ENCODE measurements around the gene STIM2.
"Not testable (repeated sequence)": the region's sequence is repeated elsewhere in the genome, so short reads cannot be mapped to it uniquely, and the experiment has no call there.

The STIM2 gene

GRCh38 chr4:26955241-26955640 is 94.6 kb downstream of the STIM2 start:
- DNase-seq (ENCODE audit: low spot score) = no peak

- no peak for DNase-seq (ENCODE audit: low spot score)
These were observed 98.4 kb downstream of the STIM2 start for GRCh38 chr4:26958925-26959653.

GRCh38 chr4:26959654-26960047 is 99.0 kb downstream of the STIM2 start:
- no peak for DNase-seq (ENCODE audit: low spot score)

- no peak for DNase-seq (ENCODE audit: low spot score)
These were observed 102.1 kb downstream of the STIM2 start for GRCh38 chr4:26962720-26963119.

- DNase-seq (ENCODE audit: low spot score) = no peak
These were observed 103.9 kb downstream of the STIM2 start for GRCh38 chr4:26964512-26964911.

GRCh38 chr4:26964994-26965393 is 104.4 kb downstream of the STIM2 start:
- no peak for DNase-seq (ENCODE audit: low spot score)

DNA sequence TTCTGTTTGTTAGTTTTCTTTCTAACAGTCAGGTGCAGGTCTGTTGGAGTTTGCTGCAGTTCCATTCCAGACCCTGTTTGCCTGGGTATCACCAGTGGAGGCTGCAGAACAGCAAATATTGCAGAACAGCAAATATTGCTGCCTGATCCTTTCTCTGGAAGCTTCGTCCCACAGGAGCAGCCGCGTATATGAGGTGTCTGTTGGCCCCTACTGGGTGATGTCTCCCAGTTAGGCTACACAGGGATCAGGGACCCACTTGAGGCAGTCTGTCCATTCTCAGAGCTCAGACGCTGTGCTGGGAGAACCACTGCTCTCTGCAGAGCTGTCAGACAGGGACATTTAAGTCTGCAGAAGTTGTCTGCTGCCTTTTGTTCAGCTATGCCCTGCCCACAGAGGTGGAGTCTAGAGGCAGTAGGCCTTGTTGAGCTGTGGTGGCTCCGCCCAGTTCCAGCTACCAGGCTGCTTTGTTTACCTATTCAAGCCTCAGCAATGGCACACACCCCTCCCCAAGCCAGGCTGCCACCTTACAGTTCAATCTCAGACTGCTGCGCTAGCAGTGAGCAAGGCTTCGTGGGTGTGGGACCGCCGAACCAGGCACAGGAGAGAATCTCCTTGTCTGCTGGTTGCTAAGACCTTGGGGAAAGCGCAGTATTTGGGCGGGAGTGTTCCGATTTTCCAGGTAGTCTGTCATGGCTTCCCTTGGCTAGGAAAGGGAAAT is 115.0 kb downstream of the STIM2 start:
- not testable (repeated sequence) for DNase-seq (ENCODE audit: low spot score)

DNA sequence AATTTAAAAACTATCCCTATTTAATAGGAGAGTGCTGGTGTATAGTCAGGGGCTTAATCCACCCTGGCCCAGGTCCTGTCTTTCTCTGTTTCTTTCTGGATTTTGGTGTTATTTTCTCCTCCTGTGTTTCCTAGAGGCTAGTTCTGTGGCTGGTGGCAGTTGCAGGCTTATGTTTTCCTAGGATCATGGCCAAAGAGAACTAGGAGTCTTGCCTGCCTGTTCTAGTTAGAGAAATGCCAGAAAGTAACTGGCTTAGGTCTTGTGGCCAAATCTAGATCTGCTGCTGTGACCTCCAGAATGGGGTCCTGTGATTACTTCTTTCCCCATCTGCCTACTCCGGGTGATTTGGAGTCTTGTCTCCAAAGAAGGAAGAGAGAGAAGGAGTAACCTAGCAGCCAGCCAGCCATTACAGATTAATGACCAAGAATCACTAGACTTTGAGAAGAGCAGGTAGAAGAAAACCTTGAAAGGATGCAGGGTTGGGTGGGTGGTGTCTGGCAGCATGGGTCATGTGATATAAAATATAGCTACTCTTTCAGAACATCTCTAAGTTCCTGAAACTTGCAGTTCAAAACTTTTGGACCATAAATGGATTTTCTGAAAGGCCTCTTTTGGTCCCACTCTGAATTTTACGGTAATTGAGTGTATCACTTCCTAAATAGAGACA is 117.9 kb downstream of the STIM2 start:
- no peak for DNase-seq (ENCODE audit: low spot score)

DNA sequence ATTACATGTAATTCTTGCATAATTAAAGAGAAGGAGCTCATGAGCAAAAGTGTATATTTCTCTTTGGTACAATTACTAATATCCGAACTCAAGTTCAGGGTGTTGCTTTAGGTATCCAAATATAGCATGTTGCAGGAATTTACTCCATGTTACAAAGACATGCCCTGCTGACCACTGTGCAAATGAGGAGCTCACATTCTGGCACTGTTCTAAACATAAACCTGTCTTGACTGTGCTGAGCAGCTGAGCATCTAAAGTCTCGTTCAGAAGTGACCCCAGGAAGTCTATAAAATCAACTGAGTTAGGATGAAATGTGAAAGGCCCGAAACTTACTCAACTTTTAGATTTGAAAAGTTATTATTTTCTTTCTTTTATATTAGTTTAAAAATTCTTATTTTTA is 124.3 kb downstream of the STIM2 start:
- DNase-seq (ENCODE audit: low spot score) = no peak

GRCh38 chr4:26985873-26986272 is 125.2 kb downstream of the STIM2 start:
- no peak for DNase-seq (ENCODE audit: low spot score)

DNA sequence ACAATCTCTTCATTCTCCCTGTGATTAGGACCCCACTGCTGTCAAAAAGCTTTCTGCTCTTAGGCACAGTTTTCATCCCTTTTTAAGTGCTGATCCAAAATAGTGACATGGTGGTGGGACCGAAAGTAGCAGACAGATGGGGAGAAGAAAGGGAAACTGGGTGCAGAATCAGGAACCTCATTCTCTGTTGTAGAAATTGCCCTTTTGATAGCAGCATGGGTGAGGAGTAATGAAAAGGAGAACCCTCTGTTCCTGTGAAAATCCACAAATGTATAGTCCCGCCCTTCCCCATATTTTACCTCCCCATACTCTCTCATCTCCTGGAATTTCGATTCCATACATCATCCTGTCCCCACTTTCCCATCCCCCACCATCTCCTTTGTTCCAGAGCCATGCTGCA is 126.5 kb downstream of the STIM2 start:
- DNase-seq (ENCODE audit: low spot score) = no peak

DNA sequence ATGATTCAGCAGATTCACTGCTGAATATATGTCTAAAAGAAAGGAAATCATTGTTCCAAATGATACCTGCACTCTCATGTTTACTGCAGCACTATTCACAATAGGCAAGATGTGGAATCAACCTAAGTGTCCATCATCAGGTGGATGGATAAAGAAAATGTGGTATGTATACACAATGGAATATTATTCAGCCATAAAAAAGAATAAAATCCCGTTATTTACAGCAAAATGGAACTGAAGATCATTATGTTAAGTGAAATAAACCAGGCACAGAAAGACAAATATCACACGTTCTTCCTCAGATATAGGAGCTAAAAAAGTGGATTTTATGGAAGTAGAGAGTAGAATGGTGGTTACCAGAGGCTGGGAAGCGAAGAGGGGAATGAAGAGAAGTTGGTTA is 130.4 kb downstream of the STIM2 start:
- no peak for DNase-seq (ENCODE audit: low spot score)

GRCh38 chr4:26992657-26993361 is 132.2 kb downstream of the STIM2 start:
- no peak for DNase-seq (ENCODE audit: low spot score)

GRCh38 chr4:26993539-26993938 is 132.9 kb downstream of the STIM2 start:
- DNase-seq (ENCODE audit: low spot score) = no peak

DNA sequence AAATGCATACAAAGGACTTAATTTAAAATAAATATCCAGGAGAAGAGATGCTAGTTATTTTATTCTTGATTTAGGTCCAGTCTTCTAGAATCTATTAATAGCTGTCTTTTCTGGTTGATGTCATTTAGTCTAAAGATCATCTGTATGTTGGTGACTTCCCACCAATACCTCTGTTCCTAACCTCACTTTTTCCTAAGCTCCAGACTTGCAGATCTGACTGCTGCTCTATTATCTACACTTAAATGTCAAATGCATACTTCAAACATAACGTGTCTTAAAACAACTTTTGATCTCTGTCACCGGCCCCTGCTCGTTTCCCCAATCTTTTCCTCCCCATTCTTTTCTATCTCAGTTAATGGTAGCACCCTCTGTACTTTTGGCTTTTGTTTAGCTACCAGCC is 133.3 kb downstream of the STIM2 start:
- DNase-seq (ENCODE audit: low spot score) = no peak

- no peak for DNase-seq (ENCODE audit: low spot score)
These were observed 134.7 kb downstream of the STIM2 start for GRCh38 chr4:26995316-26995715.

DNA sequence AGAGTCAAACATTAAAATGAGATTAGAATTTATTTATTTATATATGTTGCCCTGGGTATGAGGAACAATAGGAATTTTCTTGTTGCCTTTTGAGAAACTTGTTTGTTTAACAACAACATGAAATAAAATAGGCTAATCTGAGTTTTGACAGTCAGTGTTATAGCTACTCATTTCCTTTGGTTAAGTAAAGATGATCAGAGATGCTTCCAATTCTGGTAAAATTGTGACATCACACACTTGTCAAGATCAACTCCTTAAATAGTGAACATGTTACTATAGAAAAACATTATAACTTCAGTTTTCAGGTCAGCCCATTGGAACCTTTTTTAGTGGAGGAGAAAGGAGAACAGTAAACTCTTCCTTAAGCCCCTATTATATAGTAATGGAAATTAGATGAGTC is 136.1 kb downstream of the STIM2 start:
- no peak for DNase-seq (ENCODE audit: low spot score)

- DNase-seq (ENCODE audit: low spot score) = no peak
These were observed 139.0 kb downstream of the STIM2 start for GRCh38 chr4:26999689-27000088.

DNA sequence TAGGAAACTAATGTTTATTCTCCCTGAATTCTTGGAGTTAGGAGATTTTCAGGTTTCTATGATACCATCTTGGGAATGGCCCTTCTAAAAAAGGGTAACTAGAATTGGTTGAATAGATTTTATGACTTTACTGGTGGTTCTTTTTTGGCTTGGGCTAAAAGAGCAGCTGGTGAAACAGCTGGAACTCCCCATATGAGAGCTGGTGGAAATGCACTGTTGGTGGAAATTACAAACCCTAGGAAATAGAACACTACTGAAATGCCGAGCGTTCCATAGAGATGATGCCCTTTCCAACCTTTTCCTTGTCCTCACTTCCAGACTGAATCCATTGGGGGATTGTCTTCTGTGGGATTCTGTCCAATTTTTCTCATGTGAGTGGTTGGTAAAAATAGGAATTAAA is 139.5 kb downstream of the STIM2 start:
- DNase-seq (ENCODE audit: low spot score) = no peak

- DNase-seq (ENCODE audit: low spot score) = no peak
These were observed 140.2 kb downstream of the STIM2 start for GRCh38 chr4:27000820-27001219.

DNA sequence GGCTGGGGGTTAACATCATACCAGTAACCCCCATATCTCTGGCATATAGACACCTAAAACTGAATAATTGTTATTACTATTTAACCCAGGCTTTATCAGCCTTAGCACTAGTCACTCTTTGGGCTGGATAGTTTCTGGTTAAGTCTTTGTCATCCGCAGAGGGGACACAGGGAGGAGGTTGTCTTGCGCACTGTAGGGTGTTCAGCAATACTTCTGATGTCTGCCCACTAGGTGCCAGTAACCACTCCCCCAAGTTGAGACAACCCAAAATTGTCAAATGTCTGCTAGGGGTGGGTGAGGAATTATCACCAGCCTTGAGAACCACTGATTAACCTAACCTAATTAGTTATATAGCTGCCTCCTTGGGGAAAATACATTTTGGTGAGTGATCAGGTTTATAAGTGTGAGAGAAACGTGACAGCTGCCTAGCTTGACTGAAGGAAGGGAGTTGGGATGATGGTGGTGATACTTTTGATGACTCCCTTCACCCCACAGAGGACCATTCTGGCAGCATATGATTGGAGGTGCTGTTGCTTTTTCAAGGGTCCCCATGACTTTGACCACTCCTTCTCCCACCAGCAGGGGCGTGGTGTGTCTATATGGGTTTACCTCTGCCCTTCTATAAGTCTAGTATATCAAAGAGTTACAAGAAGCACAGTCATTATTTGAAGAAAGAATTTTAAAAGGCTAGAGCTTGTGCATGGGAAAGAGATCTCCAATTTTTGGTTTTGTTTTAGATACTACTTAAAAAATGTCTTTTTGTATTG is 140.9 kb downstream of the STIM2 start:
- DNase-seq (ENCODE audit: low spot score) = no peak

DNA sequence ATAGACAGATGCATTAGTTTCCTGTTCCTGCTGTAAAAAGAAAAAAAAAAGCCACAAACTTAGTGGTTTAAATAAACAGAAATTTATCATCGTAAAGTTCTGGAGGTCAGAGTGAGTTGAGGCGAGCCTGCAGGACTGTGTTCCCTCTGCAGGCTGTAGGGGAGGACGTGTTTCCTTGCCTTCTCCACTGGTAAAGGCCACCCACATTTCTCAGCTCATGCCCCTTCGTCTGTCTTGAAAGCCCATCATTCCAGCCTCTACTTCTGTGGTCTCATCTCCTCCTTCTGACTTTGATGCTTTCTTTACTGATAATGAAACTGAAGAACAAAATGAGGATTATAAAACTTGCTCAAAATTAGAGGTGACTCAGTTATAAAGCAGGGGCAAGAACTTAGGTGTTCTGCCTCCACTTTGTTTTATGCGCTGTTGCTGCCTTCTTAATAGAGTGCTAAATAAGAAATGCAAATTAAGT is 143.0 kb downstream of the STIM2 start:
- DNase-seq (ENCODE audit: low spot score) = no peak
